Measurements from ENCODE around the gene MCUB.

Gene MCUB

DNA sequence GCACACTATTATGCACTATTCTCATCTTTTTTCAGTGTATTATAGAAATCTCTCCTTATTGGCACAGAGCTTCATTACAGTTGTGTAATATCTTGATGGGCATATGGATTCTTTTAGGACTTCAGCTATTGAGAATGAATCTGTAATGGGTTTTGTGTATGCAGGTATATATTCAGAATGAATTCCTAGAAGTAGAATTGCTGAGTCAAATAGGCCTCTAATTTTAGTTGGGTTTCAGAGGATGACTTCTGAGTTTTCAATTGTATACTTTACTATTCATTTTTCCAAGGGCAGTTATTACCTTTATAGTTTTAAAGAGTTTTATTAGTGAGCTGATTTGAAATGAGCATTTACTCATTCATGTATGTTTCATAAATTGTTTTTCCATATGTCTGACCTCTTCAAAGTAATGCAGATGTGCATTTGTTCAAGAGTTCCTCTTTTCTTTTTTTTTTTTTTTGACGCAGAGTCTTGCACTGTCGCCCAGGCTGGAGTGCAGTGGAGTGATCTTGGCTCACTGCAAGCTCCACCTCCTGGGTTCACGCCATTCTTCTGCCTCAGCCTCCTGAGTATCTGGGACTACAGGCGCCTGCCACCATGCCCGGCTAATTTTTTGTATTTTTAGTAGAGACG is 123.7 kb downstream of the MCUB start:
- no peak for DNase-seq

DNA sequence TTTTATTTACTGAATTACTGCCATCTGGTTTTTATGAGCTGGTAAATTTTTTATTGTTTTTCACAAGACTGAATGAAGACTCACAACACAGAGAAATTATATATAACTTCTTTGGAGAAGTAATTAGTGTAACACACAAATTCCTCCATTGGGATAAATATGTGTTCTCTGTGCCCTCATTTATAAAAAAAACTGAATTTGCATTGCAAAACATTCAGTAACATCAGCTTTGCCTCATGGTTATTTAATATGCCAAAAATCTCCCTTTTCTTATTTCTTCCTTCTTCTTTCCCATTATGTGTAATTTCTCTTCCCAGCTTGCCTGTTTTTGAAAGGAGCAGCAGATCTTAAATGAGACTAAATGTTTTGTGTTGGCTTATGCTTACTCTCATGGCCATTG is 124.7 kb downstream of the MCUB start:
- DNase-seq: no peak

DNA sequence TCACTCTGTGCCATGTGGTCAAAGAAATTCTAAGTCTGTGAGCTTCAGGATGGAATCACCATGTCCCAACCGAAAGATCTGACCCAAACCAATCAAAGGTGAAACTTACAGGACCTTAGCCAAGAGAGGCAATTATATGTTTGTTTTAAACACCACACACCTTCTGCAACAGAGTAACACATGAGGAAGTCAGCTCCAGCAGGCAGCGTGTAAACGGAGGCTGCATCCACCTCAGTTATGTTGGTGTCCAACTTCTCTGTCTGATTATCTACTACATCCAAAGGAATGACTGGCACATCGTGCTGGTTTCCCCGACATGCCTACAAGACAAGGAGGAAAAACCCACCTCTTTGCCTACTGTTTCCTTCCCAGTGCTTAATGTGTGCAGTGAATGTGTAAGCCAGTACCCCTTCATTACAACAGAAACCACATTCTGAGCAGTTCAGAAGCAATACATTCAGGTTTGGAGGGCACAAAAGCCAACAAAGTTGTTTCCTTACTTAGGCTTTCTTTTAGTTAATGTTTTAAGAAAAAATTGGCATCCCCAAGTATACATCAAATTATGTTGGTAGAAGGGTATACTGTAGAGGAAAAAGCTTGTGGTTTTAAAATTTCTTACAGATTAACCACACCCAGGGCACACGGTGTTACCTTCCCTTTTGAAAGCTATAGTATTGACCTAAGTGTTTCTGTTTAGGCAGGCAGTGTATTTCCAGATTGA is 130.8 kb downstream of the MCUB start:
- no peak for DNase-seq

DNA sequence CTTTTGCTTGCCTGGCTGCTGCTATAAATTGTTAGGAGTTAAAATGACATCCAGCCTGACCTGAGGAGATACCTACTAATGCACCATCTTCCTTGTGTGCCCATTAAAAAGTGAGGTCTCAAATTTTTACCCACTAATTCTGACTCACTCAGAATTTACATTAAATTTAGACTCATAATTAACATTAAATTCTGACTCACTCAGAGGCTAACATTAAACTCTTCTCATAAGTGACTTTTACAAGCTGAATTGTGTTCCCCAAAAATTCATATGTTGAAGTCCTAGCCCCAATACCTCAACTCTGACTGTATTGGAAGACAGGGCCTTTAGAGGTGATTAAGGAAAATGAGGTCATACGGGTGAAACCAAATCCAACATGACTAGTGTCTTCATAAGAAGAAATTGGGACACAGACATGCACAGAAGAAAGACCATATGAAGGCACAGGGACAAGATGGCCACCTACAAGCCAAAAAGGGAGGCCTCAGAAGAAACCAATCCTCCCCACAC is 131.4 kb downstream of the MCUB start:
- no peak for DNase-seq

DNA sequence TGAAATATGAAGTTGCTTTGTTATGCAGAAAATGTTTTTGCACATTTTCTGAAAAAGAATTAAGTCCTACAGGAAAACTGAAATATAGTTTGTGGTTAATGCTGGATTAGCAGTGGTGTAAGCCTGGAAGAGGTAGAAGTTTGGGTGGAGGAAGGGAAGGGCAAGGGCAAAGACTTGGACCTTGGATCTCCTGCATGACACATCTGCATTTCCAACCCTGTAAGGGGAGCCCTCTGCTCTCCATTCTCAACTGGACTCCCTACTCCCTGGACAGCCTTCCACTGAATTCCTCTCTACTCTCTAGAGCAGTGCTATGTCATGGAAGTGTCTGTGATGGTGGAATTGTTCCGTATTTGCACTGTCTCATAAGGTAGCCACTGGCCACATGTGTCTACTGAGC is 138.6 kb downstream of the MCUB start:
- no peak for DNase-seq

- DNase-seq: no peak
These were observed 139.6 kb downstream of the MCUB start for GRCh38 chr4:109699553-109700225.

DNA sequence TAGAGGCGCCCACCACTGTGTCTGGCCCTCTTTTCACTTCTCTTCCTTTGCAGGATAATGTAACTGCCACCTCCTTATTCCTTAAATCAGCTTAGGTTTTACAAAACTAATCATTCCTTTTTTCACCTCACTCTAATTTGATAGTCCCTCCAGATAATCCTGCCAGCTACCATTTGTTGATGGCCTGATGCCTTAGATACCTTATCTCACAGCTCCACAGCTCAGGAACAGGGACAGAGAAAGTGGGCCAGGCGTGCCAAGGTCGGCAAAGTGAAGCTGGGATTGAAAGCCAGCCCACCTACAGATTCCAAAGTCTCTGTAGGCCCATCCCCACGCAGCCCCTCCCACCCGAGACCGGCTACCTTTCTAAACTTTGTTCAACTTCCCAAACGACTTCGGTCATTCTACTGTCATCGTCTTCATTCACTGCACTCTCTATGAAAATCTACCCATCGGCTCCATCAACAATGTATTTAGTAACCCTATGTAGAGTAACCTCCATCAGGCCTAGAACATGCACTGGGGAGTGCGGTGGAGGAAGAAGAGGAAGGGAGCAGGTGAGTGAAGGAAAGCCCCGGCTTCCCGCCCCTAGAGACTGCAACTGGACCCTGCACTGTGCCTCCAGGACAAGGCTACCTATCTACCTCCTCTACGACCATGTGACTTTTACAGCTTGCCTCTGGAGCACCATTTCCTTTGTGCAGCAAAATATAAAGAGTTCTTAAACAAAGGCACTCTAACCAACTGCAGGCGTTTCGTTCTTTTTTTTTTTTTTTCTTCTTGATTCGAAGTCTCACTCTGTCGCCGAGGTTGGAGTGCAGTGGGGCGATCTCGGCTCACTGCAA is 141.7 kb downstream of the MCUB start:
- DNase-seq: no peak

- peak; percentile 60 for DNase-seq
These were observed 143.1 kb downstream of the MCUB start, which contains the start of gene CASP6 for GRCh38 chr4:109702950-109703663. Gene CASP6 (minus strand): TSS chr4:109703445. CDS start chr4:109703395, 50 bp downstream.

DNA sequence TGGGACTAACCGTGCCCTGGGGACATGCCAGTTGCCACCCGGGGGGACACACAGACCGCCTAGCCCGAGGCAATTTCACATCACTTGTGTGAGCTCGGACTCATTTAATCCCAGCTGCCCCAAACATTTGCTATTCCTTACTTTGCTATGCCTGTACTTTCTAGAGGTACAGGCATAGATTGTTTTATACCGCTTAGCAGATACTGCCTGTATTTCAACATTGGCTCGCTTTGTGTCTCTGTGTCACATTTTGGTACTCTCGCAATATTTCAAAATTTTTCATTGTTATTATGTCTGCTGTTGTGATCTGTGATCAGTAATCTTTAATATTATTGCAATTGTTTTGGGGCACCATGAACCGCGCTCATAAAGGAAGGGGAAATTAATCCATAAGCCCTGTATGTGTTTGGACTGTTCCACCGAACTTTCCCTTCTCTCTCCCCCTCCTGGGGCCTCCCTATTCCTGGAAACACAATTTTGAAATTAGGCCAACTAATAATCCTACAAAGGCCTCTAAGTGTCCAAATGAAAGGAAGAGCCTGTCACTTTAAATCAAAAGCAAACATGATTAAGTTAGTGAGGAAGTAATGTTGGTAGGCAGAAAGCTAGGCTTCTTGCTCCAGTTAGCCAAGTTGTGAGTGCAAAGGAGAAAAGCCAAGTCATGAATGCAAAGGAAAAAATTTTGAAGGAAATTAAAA is 143.8 kb downstream of the MCUB start:
- DNase-seq: no peak

- no peak for DNase-seq
These were observed 148.4 kb downstream of the MCUB start for GRCh38 chr4:109708435-109708834.

GRCh38 chr4:109708990-109709389 is 148.9 kb downstream of the MCUB start:
- DNase-seq: no peak

- no peak for DNase-seq
These were observed 153.5 kb downstream of the MCUB start for GRCh38 chr4:109713500-109713899.

DNA sequence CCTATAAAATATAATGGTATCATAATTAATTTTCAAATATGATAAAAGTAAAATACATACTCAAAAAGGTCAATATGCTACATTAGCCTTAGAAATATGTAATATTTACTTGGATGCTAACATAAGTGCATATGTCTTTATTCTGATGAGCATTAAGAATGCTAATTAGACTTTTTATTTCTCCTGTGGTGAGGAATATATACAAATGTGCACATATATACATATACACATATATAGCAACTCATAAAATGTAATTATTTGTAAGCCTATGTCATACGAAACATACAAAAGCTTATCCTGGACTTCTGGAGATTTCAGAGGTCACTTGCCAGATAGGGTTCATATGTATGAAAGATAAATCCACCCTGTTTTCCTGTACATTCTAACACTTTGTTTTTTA is 158.7 kb downstream of the MCUB start:
- DNase-seq: no peak

GRCh38 chr4:109719604-109720003 is 159.6 kb downstream of the MCUB start:
- DNase-seq: no peak

GRCh38 chr4:109721033-109721432 is 161.0 kb downstream of the MCUB start:
- no peak for DNase-seq

GRCh38 chr4:109722357-109722756 is 162.3 kb downstream of the MCUB start:
- DNase-seq: no peak

DNA sequence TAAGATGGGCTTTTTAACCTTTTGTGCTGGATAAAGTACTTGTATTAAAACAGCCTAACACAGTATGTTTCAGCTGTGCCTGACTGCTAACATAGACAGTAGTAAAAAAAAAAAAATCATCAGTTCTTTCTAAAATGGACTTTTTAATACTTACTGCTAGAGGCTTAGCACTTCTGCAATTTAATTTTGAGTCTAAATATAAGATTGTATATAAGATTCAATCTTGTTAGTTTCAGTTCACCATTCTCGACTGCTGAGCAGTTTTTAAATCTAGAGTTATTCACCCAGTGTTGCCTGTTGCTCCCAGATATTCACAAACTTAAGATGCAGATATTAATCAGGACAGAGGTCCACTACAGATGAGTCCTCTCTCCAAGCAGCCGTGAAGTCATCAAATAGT is 163.1 kb downstream of the MCUB start:
- DNase-seq: no peak

DNA sequence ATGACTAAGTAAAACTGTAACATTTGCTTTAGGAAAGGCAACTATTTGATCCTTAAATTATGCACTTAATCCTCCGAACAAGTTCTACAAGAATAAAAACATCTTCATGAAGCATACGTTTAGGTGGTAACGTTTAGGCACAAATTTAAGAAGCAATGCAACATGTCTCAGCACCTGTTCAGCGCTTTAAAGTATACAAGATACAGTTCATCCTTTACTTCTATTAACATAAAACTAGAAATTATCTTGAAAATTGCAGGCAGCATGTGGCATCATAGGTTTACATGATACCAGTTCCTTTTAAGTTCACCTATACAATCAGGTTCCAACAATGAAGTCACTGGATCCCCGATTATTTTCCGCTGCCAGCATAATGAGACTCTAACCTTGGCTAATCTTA is 168.3 kb downstream of the MCUB start:
- DNase-seq: no peak

DNA sequence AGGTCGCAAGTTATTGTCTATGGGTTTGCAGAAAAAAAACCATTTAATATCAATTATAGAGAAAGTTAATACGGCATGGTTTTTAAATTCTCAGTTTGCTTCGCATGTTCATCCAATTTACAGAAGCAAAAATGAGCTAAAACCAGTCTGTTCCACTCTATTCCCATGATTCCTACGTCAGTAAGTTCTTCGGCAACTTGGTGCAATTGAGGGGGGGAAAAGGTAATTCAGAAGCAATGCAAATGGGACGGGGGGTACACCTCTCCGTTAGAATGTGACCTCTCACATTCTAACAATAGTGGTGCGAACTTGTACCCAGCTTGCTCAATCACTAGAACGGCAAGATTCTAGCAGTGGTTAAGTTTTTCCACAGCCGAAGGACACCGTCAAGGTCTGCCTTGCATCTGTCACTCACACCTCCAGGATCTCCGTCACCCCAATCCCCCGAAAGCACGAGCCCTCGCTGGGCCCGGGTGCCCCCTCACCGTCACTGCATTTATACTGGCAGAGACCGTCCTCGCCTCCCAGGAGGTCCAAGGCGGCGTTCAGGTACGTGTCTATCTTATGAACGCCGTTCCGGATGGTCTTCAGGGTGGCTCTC is 169.2 kb downstream of the MCUB start:
- no peak for DNase-seq

DNA sequence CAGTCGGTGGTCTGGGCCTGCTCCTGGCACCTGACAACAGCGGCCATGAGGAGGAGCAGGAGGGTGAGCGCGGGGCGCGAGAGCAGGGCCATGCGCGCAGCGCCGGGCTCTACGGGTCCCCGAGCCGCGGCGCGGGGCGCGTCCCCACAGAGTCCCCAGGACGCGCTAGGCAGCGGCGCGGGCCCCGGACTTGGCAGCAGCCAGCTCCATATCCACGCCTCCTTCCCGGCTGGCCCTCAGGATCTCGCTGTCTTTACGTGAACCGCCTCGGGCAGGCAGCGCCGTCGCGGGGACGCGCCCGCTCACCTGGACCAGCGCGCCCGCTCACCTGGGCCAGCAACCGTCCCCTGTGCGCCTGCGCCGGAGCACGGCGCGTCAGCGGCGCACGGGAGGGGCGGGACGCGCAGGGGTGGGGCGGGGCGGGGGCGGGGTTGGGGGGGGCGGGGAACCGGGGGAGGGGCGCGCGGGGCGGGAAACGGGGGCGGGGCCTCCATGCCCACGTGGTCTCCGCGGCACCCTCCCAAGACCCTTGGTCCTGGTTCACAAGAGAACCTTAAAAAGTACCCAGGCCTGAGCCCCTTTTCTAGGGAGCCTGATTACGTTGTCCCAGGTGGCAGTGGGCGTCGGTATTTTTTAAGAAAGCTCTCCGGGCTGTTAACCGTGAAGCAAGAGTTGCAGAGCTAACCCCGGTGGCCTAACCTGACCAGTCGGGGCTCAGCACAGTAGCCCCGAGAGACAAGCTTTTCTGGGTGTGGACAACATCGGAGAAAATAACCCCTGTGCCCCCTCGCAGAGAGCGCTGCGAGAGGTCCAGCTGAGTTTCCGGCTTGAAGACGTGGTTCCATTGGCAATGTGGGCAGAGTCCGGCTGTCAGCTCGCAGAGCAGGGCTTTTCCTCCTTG is 169.9 kb downstream of the MCUB start, which contains the start of gene PLA2G12A:
Gene PLA2G12A, minus strand, starts transcription at position 353 of the 901 bp plus-strand sequence. Its CDS starts 261 bp downstream, at position 92.
- peak; percentile 27 for DNase-seq
